IMR-90 (cell line): ENCODE results near the gene CAT. TPM values are rescaled to one million over a fixed set of nuclear protein-coding genes. Genes with fewer than 3 reads are reported as not detected.

ENCODE experiments used
- ATAC-seq: fragments of 200-7000 bp; cut with Tn5 transposase; 2 replicates; pipeline ENCODE4 v1.9.1; 2020; ENCODE audit warnings: low read depth, mild to moderate bottlenecking, moderate library complexity
- BruUV-seq: library from RNA; stranded (reverse); fragments of 400-500 nt; replicated peaks from 2 replicates; lab custom pipeline; 2021; lab: Mats Ljungman, UMichigan
- CTCF ChIA-PET: fragments of 300-600 bp; formaldehyde crosslinking; extraction: SDS; loops from one replicate; lab custom pipeline; 2021; ENCODE audit warnings: antibody characterized with exemption; lab: Yijun Ruan, JAX
- POLR2A ChIA-PET: fragments of 300-600 bp; sonication (Branson Sonifier 250); formaldehyde crosslinking; loops from one replicate; lab custom pipeline; 2022; ENCODE audit warnings: antibody characterized with exemption; ENCODE audit not compliant: unreplicated experiment; lab: Charles Lee
- DNase-seq: peaks from one replicate; pipeline ENCODE4 v3.0.0; 2013
- H2AFZ ChIP-seq: replicated peaks from 2 replicates; pipeline ENCODE3; 2013; ENCODE audit warnings: low read length, mild to moderate bottlenecking; ENCODE audit not compliant: poor library complexity
- H2AK5ac ChIP-seq: 2 replicates; pipeline ENCODE4 v1.6.1; 2013; ENCODE audit warnings: low read depth, low read length, inconsistent platforms
- H2AK9ac ChIP-seq: replicated peaks from 2 replicates; pipeline ENCODE3; 2013; ENCODE audit warnings: mild to moderate bottlenecking, low read depth, low read length, moderate library complexity; ENCODE audit not compliant: poor library complexity
- H2BK120ac ChIP-seq: 2 replicates; pipeline ENCODE4 v1.6.1; 2013; ENCODE audit warnings: low read depth, low read length, inconsistent platforms
- H2BK15ac ChIP-seq: 3 replicates; pipeline ENCODE4 v1.6.1; 2013; ENCODE audit warnings: low read depth, low read length, inconsistent platforms
- H2BK20ac ChIP-seq: 2 replicates; pipeline ENCODE4 v1.6.1; 2013; ENCODE audit warnings: low read depth, mild to moderate bottlenecking, inconsistent platforms, low read length, moderate library complexity
- H2BK5ac ChIP-seq: 2 replicates; pipeline ENCODE4 v1.6.1; 2013; ENCODE audit warnings: mild to moderate bottlenecking, low read depth, low read length, inconsistent platforms; ENCODE audit not compliant: poor library complexity, severe bottlenecking
- H3K14ac ChIP-seq: replicated peaks from 2 replicates; pipeline ENCODE4 v1.6.1; 2013; ENCODE audit warnings: low read depth, low read length, inconsistent platforms
- H3K18ac ChIP-seq: 2 replicates; pipeline ENCODE4 v1.6.1; 2013; ENCODE audit warnings: low read depth, low read length, control low read depth
- H3K23ac ChIP-seq: 2 replicates; pipeline ENCODE4 v1.6.1; 2013; ENCODE audit warnings: low read depth, low read length, inconsistent platforms
- H3K27ac ChIP-seq: 2 replicates; pipeline ENCODE4 v1.5.1; 2013; ENCODE audit warnings: mild to moderate bottlenecking, control low read depth, low read length; ENCODE audit not compliant: insufficient read depth
- H3K27me3 ChIP-seq: 2 replicates; pipeline ENCODE4 v1.6.1; 2013; ENCODE audit warnings: low read length; ENCODE audit not compliant: control insufficient read depth, insufficient read depth
- H3K36me3 ChIP-seq: 2 replicates; pipeline ENCODE4 v1.6.1; 2013; ENCODE audit warnings: low read length, mixed read lengths; ENCODE audit not compliant: control insufficient read depth, insufficient read depth
- H3K4ac ChIP-seq: 2 replicates; pipeline ENCODE4 v1.6.1; 2013; ENCODE audit warnings: low read depth, low read length, inconsistent platforms
- H3K4me1 ChIP-seq: 2 replicates; pipeline ENCODE4 v1.6.1; 2013; ENCODE audit warnings: low read length, mixed read lengths; ENCODE audit not compliant: control insufficient read depth, insufficient read depth
- H3K4me2 ChIP-seq: 2 replicates; pipeline ENCODE4 v1.6.1; 2013; ENCODE audit warnings: low read depth, mild to moderate bottlenecking, control low read depth, low read length, moderate library complexity
- H3K4me3 ChIP-seq: 2 replicates; pipeline ENCODE4 v1.5.1; 2013; ENCODE audit warnings: low read depth, mild to moderate bottlenecking, control low read depth, low read length, moderate library complexity; ENCODE audit not compliant: insufficient read depth
- H3K56ac ChIP-seq: 2 replicates; pipeline ENCODE4 v1.6.1; 2013; ENCODE audit warnings: low read length, inconsistent platforms; ENCODE audit not compliant: insufficient read depth; ENCODE audit errors: extremely low read depth
- H3K79me1 ChIP-seq, 2 experiments: 2 replicates each; pipeline ENCODE4 v1.6.1; 2013; ENCODE audit warnings: low read length in 2 of 2, inconsistent platforms in 1 of 2, low read depth in 1 of 2
- H3K9ac ChIP-seq: 2 replicates; pipeline ENCODE4 v1.6.1; 2013; ENCODE audit warnings: low read depth, low read length, control low read depth
- H3K9me1 ChIP-seq: 2 replicates; pipeline ENCODE4 v1.6.1; 2013; ENCODE audit warnings: low read length, inconsistent platforms; ENCODE audit not compliant: insufficient read depth
- H3K9me3 ChIP-seq: 2 replicates; pipeline ENCODE4 v1.6.1; 2013; ENCODE audit warnings: low read length; ENCODE audit not compliant: control insufficient read depth, insufficient read depth
- H4K20me1 ChIP-seq: 2 replicates; pipeline ENCODE4 v1.6.1; 2013; ENCODE audit warnings: low read length, inconsistent platforms; ENCODE audit not compliant: insufficient read depth
- H4K5ac ChIP-seq: 2 replicates; pipeline ENCODE4 v1.6.1; 2013; ENCODE audit warnings: mild to moderate bottlenecking, low read depth, low read length, control low read depth
- H4K8ac ChIP-seq, 2 experiments: 2 replicates each; pipeline ENCODE4 v1.6.1; 2013; ENCODE audit warnings: low read depth in 2 of 2, low read length in 2 of 2, control low read depth in 1 of 2, inconsistent platforms in 1 of 2
- H4K91ac ChIP-seq: 2 replicates; pipeline ENCODE4 v1.6.1; 2013; ENCODE audit warnings: low read depth, low read length, inconsistent platforms; ENCODE audit not compliant: insufficient read depth
- CHD1 ChIP-seq: IDR thresholded peaks from 2 replicates; pipeline ENCODE4 v1.6.1; 2012; ENCODE audit warnings: low read depth, low read length, improper control_type of control experiment
- WGBS, 2 experiments: methylation state at CpG; one replicate each; pipeline versions ENCODE4 v1.1.5 to v1.1.7; 2013; ENCODE audit warnings: missing lambda C conversion rate in 2 of 2; ENCODE audit not compliant: insufficient read length in 1 of 2; ENCODE audit errors: extremely low coverage in 2 of 2; 5-methylcytosine and 5-hydroxymethylcytosine counted together
- dilution Hi-C: fragments of 300-500 bp; cut with HindIII; formaldehyde crosslinking; loops from one replicate; pipeline ENCODE4 v1.14.3; 2018; ENCODE audit warnings: low sequenced_read_pairs; ENCODE audit not compliant: unreplicated experiment
- in situ Hi-C: fragments of 300-500 bp; cut with MboI; formaldehyde crosslinking; loops from 3 replicates; pipeline ENCODE4 v1.14.3; 2019; ENCODE audit warnings: low sequenced_read_pairs, inconsistent platforms, mixed read lengths
- intact Hi-C: fragments of 100-400 bp; cut with micrococcal nuclease; formaldehyde crosslinking; loops from 2 replicates; pipeline ENCODE4 v1.10.0; 2022
- polyA plus RNA-seq, 3 experiments: library from polyadenylated mRNA; depleted of rRNA; stranded (reverse); fragments of >200 nt; gene quantifications; 2 replicates each; pipeline ENCODE4 v1.2.3, GENCODE V29; 2012; ENCODE audit warnings: low replicate concordance in 1 of 3
- total RNA-seq: library from RNA; depleted of rRNA; stranded (reverse); fragments of >200 nt; gene quantifications from 2 replicates; pipeline ENCODE4 v1.2.3, GENCODE V29; 2012

Gene CAT
- total and polyA plus RNA-seq, 2 of the 4 experiments (the other 2 are of a cell fraction), result 52.5 to 80.5 TPM

DNA sequence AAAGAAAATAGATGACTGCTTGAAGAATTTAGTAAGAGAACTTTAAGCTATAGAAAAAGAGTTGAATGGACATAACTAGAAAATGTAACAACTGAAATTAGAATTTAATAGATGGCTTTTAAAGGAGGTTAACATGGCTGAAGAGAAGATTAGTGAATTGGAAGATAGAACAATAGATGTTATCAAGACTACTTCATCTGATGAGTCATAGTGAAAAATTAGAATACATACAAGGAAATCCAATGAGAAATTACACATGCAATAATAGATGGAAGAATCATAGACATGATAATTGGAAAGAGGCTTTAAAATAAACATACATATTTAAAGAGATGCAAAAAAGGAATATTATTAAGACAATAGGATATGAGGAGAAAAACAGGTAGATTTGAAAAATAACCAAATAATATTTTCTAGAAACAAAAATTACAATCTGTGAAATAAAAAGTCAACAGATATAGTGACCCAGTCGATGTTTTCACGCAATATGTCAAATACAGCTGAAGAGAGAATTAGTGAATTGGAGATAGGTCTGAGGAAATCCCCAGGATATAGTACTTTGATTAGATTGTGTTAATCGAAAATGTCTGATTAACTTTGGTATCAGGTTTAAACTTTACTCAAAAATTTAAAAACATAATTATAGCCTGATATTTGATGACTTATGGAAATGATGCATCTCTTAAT lies 28.2 kb downstream of the CAT start:
- dilution Hi-C loops, result no loop called here
- Histone ChIP-seq H3K4me3 (no peak overlapping the region), H4K20me1 (no peaks in the 10 kb centered on the region), H2AK9ac (no peak overlapping the region), H3K9me3 (no peaks in the 10 kb centered on the region; the same call in 1 of the 2 replicates), H2BK15ac (no peak overlapping the region), H3K9ac (no peak overlapping the region), H2BK5ac (no peak overlapping the region), H4K91ac (no peak overlapping the region), H3K18ac (no peak overlapping the region), H2BK20ac (no peak overlapping the region), H2AFZ (no peak overlapping the region), H3K23ac (no peak overlapping the region), H3K27me3 (no peaks in the 10 kb centered on the region), H2AK5ac (no peak overlapping the region), H3K27ac (no peak overlapping the region), H2BK120ac (no peak overlapping the region), H3K56ac (no peak overlapping the region), H3K14ac (no peak overlapping the region), H3K79me1 (no peaks in the 10 kb centered on the region), H3K4me2 (no peak overlapping the region), H3K4ac (no peak overlapping the region), H4K8ac (no peak overlapping the region), H3K4me1 (no peaks in the 10 kb centered on the region), H3K9me1 (no peaks in the 10 kb centered on the region), H4K5ac (no peak overlapping the region), H3K36me3 (peaks cover 55% of the 10 kb centered on the region)
- intact Hi-C loops, result no loop called here
- DNase-seq (no peak), ATAC-seq (no peak)
- in situ Hi-C loops, result no loop called here
- POLR2A ChIA-PET, result no interaction called here
- CTCF ChIA-PET, result interaction anchor here (0.6 to 1.6 kb wide), 4 partner anchors 13 to 292 kb away, joined by 3 to 7 read pairs (median 4); no protein-coding TSS in a partner anchor
- BruUV-seq, result no TSS peak
- WGBS, 2 experiments, result no CpG with 5 or more reads among the region's 3 CpGs
- TF ChIP-seq CHD1, result no peak
